Psoas muscle (tissue), 8 donors: ENCODE measurements around the gene ATE1. TPM values are rescaled to one million over a fixed set of nuclear protein-coding genes. Genes with fewer than 3 reads are reported as not detected.
"Not testable (repeated sequence)": the region's sequence is repeated elsewhere in the genome, so short reads cannot be mapped to it uniquely, and the experiment has no call there.

Source experiments
- ATAC-seq, 4 donors: fragments of 200-7000 bp; cut with Tn5 transposase; one replicate each; pipeline ENCODE4 v1.9.1; 2020; ENCODE audit warnings: moderate library complexity in 3 of 4, mild to moderate bottlenecking in 2 of 4
- DNase-seq, 2 donors: peaks; one replicate each; pipeline ENCODE4 v3.0.0-alpha.2; 2020
- H3K27ac ChIP-seq: fragments of 200-600 bp; one replicate; pipeline ENCODE4 v1.8.0; 2022
- H3K27me3 ChIP-seq, 3 donors: fragments of 200-600 bp in 1 of 3; one replicate each; pipeline versions ENCODE4 v1.6.1 to v1.8.0; 2013 to 2022; ENCODE audit warnings: low read length in 2 of 3, mild to moderate bottlenecking in 2 of 3, moderate library complexity in 1 of 3; ENCODE audit not compliant: insufficient read depth in 3 of 3
- H3K36me3 ChIP-seq, 2 donors: fragments of 200-600 bp in 1 of 2; one replicate each; pipeline versions ENCODE4 v1.6.1 to v1.8.0; 2013 to 2022; ENCODE audit warnings: low read depth in 1 of 2, mild to moderate bottlenecking in 1 of 2, moderate library complexity in 1 of 2; ENCODE audit not compliant: insufficient read depth in 1 of 2
- H3K4me1 ChIP-seq: fragments of 200-600 bp; one replicate; pipeline ENCODE4 v1.8.0; 2022
- H3K4me3 ChIP-seq: fragments of 200-600 bp; one replicate; pipeline ENCODE4 v1.8.0; 2022; ENCODE audit warnings: mild to moderate bottlenecking
- H3K9me3 ChIP-seq: fragments of 200-600 bp; one replicate; pipeline ENCODE4 v1.8.0; 2022
- WGBS, 3 donors: extraction: QIAGEN DNeasy Blood & Tissue Kit; methylation state at CpG; one replicate each; pipeline versions ENCODE4 v1.1.6 to v1.1.7; 2013; 5-methylcytosine and 5-hydroxymethylcytosine counted together
- intact Hi-C, 2 donors: fragments of 100-400 bp; cut with DNase I; formaldehyde crosslinking; loops; one replicate each; pipeline versions ENCODE4 v1.11.0 to v1.14.2; 2022
- polyA plus RNA-seq, 3 donors: library from polyadenylated mRNA; stranded (reverse); fragments of 200-250 nt; gene quantifications; one replicate each; pipeline ENCODE4 v1.2.3, GENCODE V29; 2013
- total RNA-seq, 4 donors: library from RNA; stranded (reverse); fragmentation: NEBNext Ultra II Directional in 2 of 4; extraction: Animal tissue kit (Norgen Biotek cat#: 25700) in 2 of 4; gene quantifications; one replicate each; pipeline versions ENCODE4 v1.2.1 to v1.2.4, GENCODE V29; 2021 to 2023
- TF ChIP-seq, protein P1 (sequence below): fragments of 200-600 bp; IDR thresholded peaks from one replicate; pipeline ENCODE4 v1.8.0; 2022; ENCODE audit warnings: antibody characterized with exemption
- donor health status: healthy with polysubstance abuse.
- donor health status: DM: no; HTN: no; CAD: no; lungs with moderate emphysema.
- donor health status: Bipolar disorder and iron deficiency.
- donor health status: healthy.
- donor health status: DM: yes; HTN: yes; CAD: no.
- donor health status: DM: no; HTN: no; CAD: no.
- donor health status: DM: no; HTN: no; CAD: no.
- donor health status: DM: yes; HTN: yes; CAD: no.

The ATE1 gene
- total and polyA plus RNA-seq, 7 donors = 11.6 to 36.9 (median 28.4) TPM

DNA sequence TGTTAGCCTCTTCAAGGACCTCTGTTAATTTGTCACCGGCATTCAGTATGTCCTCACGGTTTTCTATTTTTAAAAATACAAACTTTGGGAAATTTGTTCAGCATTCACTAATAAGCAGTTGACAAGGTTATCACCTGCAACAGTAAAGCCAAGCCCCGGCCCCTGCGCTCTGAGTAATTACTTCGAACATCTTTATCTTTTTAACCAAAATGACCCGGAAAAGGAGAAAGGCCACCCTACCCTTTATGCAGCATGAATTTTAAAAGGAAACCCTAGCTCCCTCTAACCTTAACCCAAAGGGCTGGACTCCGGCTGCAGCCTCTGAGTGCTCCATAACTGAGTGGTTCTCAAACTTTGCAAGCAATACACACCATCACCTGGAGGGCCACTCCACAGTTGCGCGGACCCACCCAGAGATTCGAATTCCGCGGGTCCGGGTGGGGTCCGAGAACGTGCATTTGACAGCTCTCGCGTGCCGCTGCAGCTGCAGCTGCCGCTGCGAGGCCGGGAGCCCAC lies 46.2 kb upstream of the ATE1 start:
- peaks cover 3 to 35% of the 10 kb centered on the region in 2 donors for H3K36me3 ChIP-seq
- peak in 1 of 4 donors; percentile 29 for ATAC-seq

DNA sequence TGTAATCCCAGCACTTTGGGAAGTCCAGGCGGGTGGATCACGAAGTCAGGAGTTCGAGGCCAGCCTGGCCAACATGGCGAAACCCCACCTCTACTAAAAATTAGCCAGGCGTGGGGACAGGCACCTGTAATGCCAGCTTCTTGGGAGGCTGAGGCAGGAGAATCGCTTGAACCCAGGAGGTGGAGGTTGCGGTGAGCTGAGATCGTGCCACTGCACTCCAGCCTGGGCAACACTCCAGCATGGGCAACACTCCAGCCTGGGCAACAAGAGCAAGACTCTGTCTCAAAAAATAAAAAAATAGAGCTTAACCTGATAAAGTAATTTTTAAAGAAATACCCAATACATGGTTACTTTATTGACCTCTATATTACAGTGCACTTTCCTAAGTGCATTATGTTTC lies 41.3 kb upstream of the ATE1 start:
- H3K4me3 ChIP-seq, ATAC-seq, H3K27ac ChIP-seq, H3K27me3 ChIP-seq, intact Hi-C loops, H3K9me3 ChIP-seq: not testable (repeated sequence)
- Histone ChIP-seq H3K4me1 (peaks cover 12% of the 10 kb centered on the region), H3K36me3 (peaks cover 3 to 84% of the 10 kb centered on the region in 2 donors)
- WGBS, 3 donors = 70 to 89% (median 76%) methylated on average over 8 of the region's 8 CpGs
- DNase-seq = peak in 1 of 2 donors; percentile 59

More for the DNA sequence above, 46.2 kb upstream of the ATE1 start:
- 8 to 12% (median 10%) methylated on average over 21 of the region's 21 CpGs for WGBS, 3 donors
- Histone ChIP-seq H3K4me1 (peaks cover 14% of the 10 kb centered on the region), H3K9me3 (no peaks in the 10 kb centered on the region), H3K4me3 (peak overlapping the region; percentile 75), H3K27me3 (no peaks in the 10 kb centered on the region), H3K27ac (peak overlapping the region; percentile 89)
- no peak for DNase-seq
- TF ChIP-seq, protein P1, sequence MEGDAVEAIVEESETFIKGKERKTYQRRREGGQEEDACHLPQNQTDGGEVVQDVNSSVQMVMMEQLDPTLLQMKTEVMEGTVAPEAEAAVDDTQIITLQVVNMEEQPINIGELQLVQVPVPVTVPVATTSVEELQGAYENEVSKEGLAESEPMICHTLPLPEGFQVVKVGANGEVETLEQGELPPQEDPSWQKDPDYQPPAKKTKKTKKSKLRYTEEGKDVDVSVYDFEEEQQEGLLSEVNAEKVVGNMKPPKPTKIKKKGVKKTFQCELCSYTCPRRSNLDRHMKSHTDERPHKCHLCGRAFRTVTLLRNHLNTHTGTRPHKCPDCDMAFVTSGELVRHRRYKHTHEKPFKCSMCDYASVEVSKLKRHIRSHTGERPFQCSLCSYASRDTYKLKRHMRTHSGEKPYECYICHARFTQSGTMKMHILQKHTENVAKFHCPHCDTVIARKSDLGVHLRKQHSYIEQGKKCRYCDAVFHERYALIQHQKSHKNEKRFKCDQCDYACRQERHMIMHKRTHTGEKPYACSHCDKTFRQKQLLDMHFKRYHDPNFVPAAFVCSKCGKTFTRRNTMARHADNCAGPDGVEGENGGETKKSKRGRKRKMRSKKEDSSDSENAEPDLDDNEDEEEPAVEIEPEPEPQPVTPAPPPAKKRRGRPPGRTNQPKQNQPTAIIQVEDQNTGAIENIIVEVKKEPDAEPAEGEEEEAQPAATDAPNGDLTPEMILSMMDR = no peak
- intact Hi-C loops = loop anchor here (2.0 to 10.0 kb wide), 3 partner anchors 45 to 141 kb away; partner anchors contain the start of gene ATE1 (in 2 of the 2)

DNA sequence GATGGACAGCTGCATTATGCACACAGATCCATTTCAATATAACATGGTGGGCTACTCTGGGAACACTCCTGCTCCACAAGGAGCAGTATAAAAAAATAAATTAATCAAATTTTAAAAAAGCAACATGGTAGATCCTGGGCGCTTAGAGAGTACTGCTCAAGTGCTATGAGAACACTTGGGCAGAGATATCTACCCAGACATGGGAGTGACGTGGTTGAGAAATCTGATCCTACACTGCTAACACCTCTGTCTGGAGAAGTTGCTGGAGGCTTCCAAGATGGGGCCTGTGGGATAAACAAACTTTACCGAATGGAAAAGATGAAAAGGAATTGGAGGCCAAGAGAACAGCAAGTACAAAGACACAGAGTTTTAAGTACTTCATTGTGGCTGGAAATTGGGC lies 38.2 kb upstream of the ATE1 start:
- ATAC-seq = peak in 1 of 4 donors; percentile 58
- no peaks in the 10 kb centered on the region for H3K4me1 ChIP-seq
- no peaks in the 10 kb centered on the region for H3K9me3 ChIP-seq
- intact Hi-C loops = no loop called here
- no peak overlapping the region for H3K27ac ChIP-seq
- H3K27me3 ChIP-seq = no peaks in the 10 kb centered on the region
- DNase-seq = no peak
- no peak overlapping the region for H3K4me3 ChIP-seq
- H3K36me3 ChIP-seq = peaks cover 3 to 94% of the 10 kb centered on the region in 2 donors
- TF ChIP-seq, protein P1 = no peak
- 56 to 77% (median 68%) methylated on average over 3 of the region's 3 CpGs for WGBS, 3 donors

DNA sequence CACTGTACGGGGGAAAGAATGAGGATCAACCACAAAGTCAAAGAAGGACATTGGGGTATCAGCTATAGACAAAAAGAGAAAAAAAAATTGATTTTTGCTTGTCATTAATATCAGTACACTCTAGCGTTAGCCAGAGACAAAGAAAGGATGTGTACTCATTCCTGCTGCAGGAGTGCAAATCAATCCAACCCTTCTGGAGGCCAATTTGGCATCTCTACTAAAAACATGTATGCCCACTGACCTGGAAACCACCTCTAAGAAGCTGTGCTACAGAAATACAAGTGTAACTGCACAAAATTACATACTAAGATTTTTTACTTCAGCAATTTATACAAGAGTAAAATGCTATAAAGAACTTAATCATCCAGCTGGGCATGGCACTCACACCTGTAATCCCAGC lies 33.6 kb upstream of the ATE1 start:
- Histone ChIP-seq H3K4me1 (no peaks in the 10 kb centered on the region), H3K36me3 (peaks cover 2 to 93% of the 10 kb centered on the region in 2 donors), H3K27ac (no peak overlapping the region), H3K9me3 (no peaks in the 10 kb centered on the region), H3K4me3 (no peak overlapping the region), H3K27me3 (no peaks in the 10 kb centered on the region)
- 89 to 91% (median 89%) methylated on average over 2 of the region's 2 CpGs for WGBS, 3 donors
- DNase-seq = no peak
- ATAC-seq = no peak
- TF ChIP-seq, protein P1 = no peak
- intact Hi-C loops = no loop called here

DNA sequence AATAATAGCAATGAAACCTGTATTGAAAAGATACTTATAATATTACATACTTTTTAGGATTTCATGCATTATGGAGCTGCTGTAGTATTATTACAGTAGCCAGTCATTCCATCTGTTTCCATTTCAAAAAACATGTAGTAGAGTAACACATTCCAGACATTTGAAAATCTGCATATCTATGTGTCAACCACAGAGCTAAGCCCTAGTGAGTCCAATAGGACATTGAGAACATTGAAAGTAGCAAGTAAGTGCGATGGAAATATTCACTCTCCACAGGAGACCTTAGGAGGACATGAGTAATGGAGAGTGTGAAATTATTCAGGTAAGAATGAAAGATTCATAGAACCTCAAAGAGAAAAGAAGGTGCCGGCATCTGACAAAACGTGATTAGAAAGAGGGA lies 31.8 kb upstream of the ATE1 start:
- intact Hi-C loops = no loop called here
- WGBS, 3 donors = 90 to 94% (median 91%) methylated on average over 3 of the region's 3 CpGs
- no peak overlapping the region for H3K4me3 ChIP-seq
- TF ChIP-seq, protein P1 = no peak
- peaks cover 2 to 90% of the 10 kb centered on the region in 2 donors for H3K36me3 ChIP-seq
- H3K27ac ChIP-seq = no peak overlapping the region
- no peaks in the 10 kb centered on the region for H3K4me1 ChIP-seq
- ATAC-seq (no peak), DNase-seq (no peak)
- H3K9me3 ChIP-seq = no peaks in the 10 kb centered on the region
- H3K27me3 ChIP-seq = no peaks in the 10 kb centered on the region
